Cardiac atrium fibroblast (primary cell): ENCODE results near the gene C1orf94. TPM values are rescaled to one million over a fixed set of nuclear protein-coding genes. Genes with fewer than 3 reads are reported as not detected.

Experiments used
- total RNA-seq: library from RNA; depleted of rRNA; stranded (reverse); fragments of >200 nt; gene quantifications from 2 replicates; pipeline ENCODE4 v1.2.3, GENCODE V29; 2015

The C1orf94 gene, protein sequence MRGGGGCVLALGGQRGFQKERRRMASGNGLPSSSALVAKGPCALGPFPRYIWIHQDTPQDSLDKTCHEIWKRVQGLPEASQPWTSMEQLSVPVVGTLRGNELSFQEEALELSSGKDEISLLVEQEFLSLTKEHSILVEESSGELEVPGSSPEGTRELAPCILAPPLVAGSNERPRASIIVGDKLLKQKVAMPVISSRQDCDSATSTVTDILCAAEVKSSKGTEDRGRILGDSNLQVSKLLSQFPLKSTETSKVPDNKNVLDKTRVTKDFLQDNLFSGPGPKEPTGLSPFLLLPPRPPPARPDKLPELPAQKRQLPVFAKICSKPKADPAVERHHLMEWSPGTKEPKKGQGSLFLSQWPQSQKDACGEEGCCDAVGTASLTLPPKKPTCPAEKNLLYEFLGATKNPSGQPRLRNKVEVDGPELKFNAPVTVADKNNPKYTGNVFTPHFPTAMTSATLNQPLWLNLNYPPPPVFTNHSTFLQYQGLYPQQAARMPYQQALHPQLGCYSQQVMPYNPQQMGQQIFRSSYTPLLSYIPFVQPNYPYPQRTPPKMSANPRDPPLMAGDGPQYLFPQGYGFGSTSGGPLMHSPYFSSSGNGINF
- not detected in 2 replicates for total RNA-seq

GRCh38 chr1:34176830-34177603, at the start of gene C1orf94:
Gene C1orf94, plus strand, starts transcription at chr1:34176907. Its CDS starts 883 bp downstream, at chr1:34177790.

GRCh38 chr1:34164771-34165391, 11.8 kb upstream of the C1orf94 start, which contains the start of gene CSMD2:
Gene CSMD2, minus strand, starts transcription at chr1:34165230. Its CDS starts 133 bp downstream, at chr1:34165097.

Other genes with a start within 250 kb of the C1orf94 start
- gene CSMD2, start 11.7 kb upstream of the C1orf94 start, total RNA-seq, result 0.18 and 0.49 TPM in 2 replicates